ENCODE measurements around the gene SVIL.

SVIL gene

DNA sequence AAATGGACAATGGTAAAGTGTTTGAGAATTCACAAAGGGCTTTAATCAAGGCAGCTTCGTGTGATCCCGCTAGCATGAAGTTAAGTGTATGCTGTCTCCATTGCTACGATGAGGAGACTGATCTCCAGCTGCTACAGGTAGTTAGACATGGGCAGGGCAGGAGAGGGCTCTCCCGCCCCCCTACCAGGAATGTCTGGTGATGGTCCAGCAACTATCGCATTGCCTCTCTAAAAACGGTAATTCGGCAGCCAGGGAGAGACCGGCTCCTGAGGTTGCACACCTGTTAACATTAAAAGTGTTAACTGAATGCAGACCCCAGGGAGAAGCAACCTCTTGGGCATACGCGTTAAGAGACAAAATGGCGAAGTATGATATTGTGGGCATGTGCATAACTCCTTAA, 37.9 kb downstream of the SVIL start:
- TF ChIP-seq, protein P1, sequence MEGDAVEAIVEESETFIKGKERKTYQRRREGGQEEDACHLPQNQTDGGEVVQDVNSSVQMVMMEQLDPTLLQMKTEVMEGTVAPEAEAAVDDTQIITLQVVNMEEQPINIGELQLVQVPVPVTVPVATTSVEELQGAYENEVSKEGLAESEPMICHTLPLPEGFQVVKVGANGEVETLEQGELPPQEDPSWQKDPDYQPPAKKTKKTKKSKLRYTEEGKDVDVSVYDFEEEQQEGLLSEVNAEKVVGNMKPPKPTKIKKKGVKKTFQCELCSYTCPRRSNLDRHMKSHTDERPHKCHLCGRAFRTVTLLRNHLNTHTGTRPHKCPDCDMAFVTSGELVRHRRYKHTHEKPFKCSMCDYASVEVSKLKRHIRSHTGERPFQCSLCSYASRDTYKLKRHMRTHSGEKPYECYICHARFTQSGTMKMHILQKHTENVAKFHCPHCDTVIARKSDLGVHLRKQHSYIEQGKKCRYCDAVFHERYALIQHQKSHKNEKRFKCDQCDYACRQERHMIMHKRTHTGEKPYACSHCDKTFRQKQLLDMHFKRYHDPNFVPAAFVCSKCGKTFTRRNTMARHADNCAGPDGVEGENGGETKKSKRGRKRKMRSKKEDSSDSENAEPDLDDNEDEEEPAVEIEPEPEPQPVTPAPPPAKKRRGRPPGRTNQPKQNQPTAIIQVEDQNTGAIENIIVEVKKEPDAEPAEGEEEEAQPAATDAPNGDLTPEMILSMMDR (IDR thresholded peaks at IDR 0.05) = no peak
- Histone ChIP-seq H3K36me3 (peaks cover 0 to 4% (median 0%) of the 10 kb centered on the region in 3 donors), H3K27me3 (no peaks in the 10 kb centered on the region), H3K27ac (peak overlapping the region; percentile 65 to 73), H3K9me3 (no peaks in the 10 kb centered on the region), H3K4me1 (peaks cover 0 to 89% (median 42%) of the 10 kb centered on the region in 4 donors), H3K4me3 (no peak overlapping the region)
- no peak for DNase-seq
- intact Hi-C loops (cut with DNase I; ENCODE audit: low total_unique reads) = no loop called here

DNA sequence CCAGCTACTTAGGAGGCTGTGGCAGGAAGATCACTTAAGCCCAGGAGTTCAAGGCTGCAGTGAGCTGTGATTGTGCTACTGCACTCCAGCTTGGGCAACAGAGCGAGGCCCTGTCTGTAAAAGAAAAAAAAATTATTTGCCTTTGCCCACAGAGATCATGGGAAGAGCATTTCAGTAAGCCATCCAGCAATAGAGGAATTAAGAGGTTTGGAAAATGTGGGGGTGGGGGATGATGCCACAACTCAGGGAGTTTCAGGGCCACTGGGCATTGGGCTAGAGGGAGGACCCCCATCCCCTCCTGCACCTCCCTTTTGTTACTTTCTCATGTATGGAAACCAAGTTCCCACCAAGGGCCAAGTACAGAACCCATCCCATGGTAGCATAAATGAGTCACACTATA, 38.4 kb downstream of the SVIL start:
- Histone ChIP-seq H3K4me1 (peaks cover 0 to 89% (median 43%) of the 10 kb centered on the region in 4 donors), H3K9me3 (no peaks in the 10 kb centered on the region), H3K27me3 (no peaks in the 10 kb centered on the region), H3K4me3 (no peak overlapping the region), H3K27ac (peak overlapping the region; percentile 45 to 65), H3K36me3 (peaks cover 0 to 4% (median 0%) of the 10 kb centered on the region in 3 donors)
- intact Hi-C loops (cut with DNase I; ENCODE audit: low total_unique reads) = no loop called here
- TF ChIP-seq, protein P1 (IDR thresholded peaks at IDR 0.05) = no peak
- DNase-seq = no peak

DNA sequence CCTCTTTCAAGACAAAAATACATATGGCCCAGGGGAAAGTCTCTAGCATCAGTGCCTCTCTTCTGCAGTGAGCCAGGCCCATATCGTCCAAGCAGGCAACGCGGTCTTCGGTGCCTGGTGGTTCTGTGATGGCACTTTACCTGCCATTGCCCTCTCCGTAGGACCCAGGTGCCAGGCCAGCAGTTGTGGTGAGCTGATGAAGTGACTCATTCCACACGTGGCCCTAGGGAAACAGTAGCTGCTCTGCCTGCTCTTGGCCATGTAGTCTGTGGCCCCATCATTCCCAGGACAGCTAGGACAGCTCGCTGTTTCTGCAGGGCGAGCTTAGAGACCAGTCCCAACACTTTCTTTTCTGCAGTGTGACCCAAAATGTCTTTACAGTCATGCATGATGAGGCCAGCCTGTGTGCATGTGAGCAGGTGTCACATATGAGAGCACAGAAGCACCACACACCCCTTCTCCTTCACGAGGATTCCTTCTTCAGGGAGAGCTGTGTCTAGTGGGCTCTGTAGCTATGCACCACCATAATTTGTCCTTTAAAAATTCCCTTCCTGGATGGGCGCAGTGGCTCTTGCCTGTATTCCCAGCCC, 39.0 kb downstream of the SVIL start:
- intact Hi-C loops (cut with DNase I; ENCODE audit: low total_unique reads) = no loop called here
- peaks cover 0 to 89% (median 48%) of the 10 kb centered on the region in 4 donors for H3K4me1 ChIP-seq
- H3K36me3 ChIP-seq = peaks cover 0 to 4% (median 0%) of the 10 kb centered on the region in 3 donors
- TF ChIP-seq, protein P1 (IDR thresholded peaks at IDR 0.05) = no peak
- DNase-seq = no peak
- H3K4me3 ChIP-seq = no peak overlapping the region
- peak overlapping the region; percentile 45 to 65 for H3K27ac ChIP-seq
- H3K9me3 ChIP-seq = no peaks in the 10 kb centered on the region
- no peaks in the 10 kb centered on the region for H3K27me3 ChIP-seq

DNA sequence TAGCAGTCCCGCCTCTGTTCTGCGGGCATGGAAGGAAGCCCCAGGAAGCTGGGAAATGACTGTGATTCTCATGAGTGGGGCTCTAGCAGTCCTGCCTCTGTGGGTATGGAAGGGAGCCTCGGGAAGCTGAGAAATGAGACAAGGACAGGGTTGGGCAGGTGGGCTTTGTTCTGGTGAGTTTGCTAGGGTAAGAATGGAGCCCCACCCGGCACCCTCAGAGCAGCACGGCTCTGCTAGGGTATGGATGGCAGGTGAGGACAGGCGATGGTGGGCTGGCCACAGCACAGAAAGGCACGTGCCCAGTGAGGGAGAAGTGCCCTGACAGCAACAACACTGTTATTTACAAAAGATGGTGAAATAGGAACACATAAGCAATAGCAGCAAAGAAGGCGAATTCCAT, 39.6 kb downstream of the SVIL start:
- H3K27me3 ChIP-seq = no peaks in the 10 kb centered on the region
- intact Hi-C loops (cut with DNase I; ENCODE audit: low total_unique reads) = no loop called here
- peaks cover 0 to 88% (median 46%) of the 10 kb centered on the region in 4 donors for H3K4me1 ChIP-seq
- peak overlapping the region; percentile 18 to 45 for H3K27ac ChIP-seq
- peaks cover 0 to 4% (median 0%) of the 10 kb centered on the region in 3 donors for H3K36me3 ChIP-seq
- TF ChIP-seq, protein P1 (IDR thresholded peaks at IDR 0.05) = no peak
- no peak overlapping the region for H3K4me3 ChIP-seq
- H3K9me3 ChIP-seq = no peaks in the 10 kb centered on the region
- no peak for DNase-seq

DNA sequence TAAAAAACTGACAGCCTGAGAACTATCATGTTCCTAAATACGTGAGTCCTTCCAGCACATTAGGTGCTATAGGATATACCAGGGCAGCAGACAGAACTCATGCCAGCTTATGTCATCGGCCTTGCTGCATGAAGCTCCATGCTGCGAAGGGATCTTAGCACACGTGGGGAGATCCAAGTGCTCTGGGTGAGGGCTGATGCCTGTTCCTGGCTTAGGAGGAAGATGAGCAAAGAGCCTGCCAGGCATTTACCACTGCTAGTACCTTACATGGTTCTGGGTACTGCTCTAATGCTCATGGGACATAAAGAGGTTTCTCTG, 43.2 kb downstream of the SVIL start:
- TF ChIP-seq, protein P1 (IDR thresholded peaks at IDR 0.05) = no peak
- Histone ChIP-seq H3K9me3 (no peaks in the 10 kb centered on the region), H3K27ac (peak overlapping the region; percentile 3 to 54), H3K27me3 (no peaks in the 10 kb centered on the region), H3K4me1 (peaks cover 5 to 86% (median 45%) of the 10 kb centered on the region in 4 donors), H3K4me3 (no peak overlapping the region), H3K36me3 (peaks cover 0 to 4% (median 0%) of the 10 kb centered on the region in 3 donors)
- DNase-seq = no peak
- intact Hi-C loops (cut with DNase I; ENCODE audit: low total_unique reads) = no loop called here
